ENCODE measurements around the gene NOC4L. TPM values are rescaled to one million over a fixed set of nuclear protein-coding genes. Genes with fewer than 3 reads are reported as not detected.

Gene NOC4L
- total and polyA plus RNA-seq, 2 experiments from 2014 or later = 42.4 to 54.7 TPM

DNA sequence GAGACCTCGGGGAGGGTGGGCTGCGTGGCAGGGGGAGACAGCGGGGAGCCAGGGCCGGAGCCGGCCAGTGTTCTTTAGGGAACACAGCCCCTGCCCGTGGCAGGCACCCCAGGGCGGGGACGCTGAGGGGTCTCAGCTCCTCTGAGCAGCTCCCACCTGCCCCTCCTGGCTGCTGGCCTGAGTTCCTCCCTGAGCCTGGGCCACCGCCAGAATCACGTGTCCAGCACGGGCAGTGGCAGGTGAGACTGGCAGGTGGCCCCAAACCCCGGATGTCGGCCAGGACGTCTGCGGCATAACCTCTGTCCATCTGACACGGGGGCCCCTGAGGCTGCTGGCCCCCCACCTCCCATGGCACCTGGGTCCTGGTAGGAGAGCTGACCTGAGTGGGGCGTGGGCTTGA is 25.1 kb downstream of the NOC4L start:
- ATAC-seq (no peak), DNase-seq (ENCODE audit: low spot score) (no peak)
- Mint-ChIP-seq H3K4me3 (no peak overlapping the region), H3K27ac (no peak overlapping the region), H3K36me3 (ENCODE audit: low read depth) (no peaks in the 10 kb centered on the region), H3K4me1 (no peaks in the 10 kb centered on the region), H3K9me3 (peaks cover 13% of the 10 kb centered on the region), H3K27me3 (ENCODE audit: insufficient read depth, low read depth, poor library complexity) (peaks cover 17% of the 10 kb centered on the region)
- Histone ChIP-seq H3K4me1 (ENCODE audit: insufficient read depth) (no peaks in the 10 kb centered on the region), H4K20me1 (replicated peaks; ENCODE audit: insufficient read depth) (no peaks in the 10 kb centered on the region), H3K79me2 (replicated peaks; ENCODE audit: insufficient read depth) (no peaks in the 10 kb centered on the region), H3K4me2 (no peak overlapping the region), H3K9me2 (ENCODE audit: insufficient read depth) (no peaks in the 10 kb centered on the region), H3K4me3 (no peak overlapping the region), H3K36me3 (ENCODE audit: insufficient read depth) (no peaks in the 10 kb centered on the region), H3K27ac (ENCODE audit: low read depth) (no peak overlapping the region), H3K27me3 (ENCODE audit: insufficient read depth) (no peaks in the 10 kb centered on the region), H2AFZ (no peak overlapping the region), H3F3A (replicated peaks; ENCODE audit: low read depth) (no peaks in the 10 kb centered on the region)
- no peak for TF ChIP-seq POLR2AphosphoS5 (IDR thresholded peaks at IDR 0.05; ENCODE audit: low read depth)
- TF ChIP-seq, protein P1, sequence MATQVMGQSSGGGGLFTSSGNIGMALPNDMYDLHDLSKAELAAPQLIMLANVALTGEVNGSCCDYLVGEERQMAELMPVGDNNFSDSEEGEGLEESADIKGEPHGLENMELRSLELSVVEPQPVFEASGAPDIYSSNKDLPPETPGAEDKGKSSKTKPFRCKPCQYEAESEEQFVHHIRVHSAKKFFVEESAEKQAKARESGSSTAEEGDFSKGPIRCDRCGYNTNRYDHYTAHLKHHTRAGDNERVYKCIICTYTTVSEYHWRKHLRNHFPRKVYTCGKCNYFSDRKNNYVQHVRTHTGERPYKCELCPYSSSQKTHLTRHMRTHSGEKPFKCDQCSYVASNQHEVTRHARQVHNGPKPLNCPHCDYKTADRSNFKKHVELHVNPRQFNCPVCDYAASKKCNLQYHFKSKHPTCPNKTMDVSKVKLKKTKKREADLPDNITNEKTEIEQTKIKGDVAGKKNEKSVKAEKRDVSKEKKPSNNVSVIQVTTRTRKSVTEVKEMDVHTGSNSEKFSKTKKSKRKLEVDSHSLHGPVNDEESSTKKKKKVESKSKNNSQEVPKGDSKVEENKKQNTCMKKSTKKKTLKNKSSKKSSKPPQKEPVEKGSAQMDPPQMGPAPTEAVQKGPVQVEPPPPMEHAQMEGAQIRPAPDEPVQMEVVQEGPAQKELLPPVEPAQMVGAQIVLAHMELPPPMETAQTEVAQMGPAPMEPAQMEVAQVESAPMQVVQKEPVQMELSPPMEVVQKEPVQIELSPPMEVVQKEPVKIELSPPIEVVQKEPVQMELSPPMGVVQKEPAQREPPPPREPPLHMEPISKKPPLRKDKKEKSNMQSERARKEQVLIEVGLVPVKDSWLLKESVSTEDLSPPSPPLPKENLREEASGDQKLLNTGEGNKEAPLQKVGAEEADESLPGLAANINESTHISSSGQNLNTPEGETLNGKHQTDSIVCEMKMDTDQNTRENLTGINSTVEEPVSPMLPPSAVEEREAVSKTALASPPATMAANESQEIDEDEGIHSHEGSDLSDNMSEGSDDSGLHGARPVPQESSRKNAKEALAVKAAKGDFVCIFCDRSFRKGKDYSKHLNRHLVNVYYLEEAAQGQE (IDR thresholded peaks at IDR 0.05; ENCODE audit: unreplicated experiment) = no peak
- no peak for TF ChIP-seq CTCF (conservative IDR thresholded peaks at IDR 0.05; ENCODE audit: low read depth in 2 of 2)
- TF ChIP-seq NANOG (IDR thresholded peaks at IDR 0.05; ENCODE audit: borderline replicate concordance) = no peak
- TF ChIP-seq EZH2phosphoT487 (IDR thresholded peaks at IDR 0.05; ENCODE audit: unreplicated experiment) = no peak
- TF ChIP-seq, protein P2, sequence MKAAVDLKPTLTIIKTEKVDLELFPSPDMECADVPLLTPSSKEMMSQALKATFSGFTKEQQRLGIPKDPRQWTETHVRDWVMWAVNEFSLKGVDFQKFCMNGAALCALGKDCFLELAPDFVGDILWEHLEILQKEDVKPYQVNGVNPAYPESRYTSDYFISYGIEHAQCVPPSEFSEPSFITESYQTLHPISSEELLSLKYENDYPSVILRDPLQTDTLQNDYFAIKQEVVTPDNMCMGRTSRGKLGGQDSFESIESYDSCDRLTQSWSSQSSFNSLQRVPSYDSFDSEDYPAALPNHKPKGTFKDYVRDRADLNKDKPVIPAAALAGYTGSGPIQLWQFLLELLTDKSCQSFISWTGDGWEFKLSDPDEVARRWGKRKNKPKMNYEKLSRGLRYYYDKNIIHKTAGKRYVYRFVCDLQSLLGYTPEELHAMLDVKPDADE (IDR thresholded peaks at IDR 0.05) = no peak
- no peak for TF ChIP-seq STAT1 (IDR thresholded peaks at IDR 0.05; ENCODE audit: unreplicated experiment)
- no peak for TF ChIP-seq EZH2 (IDR thresholded peaks at IDR 0.05; ENCODE audit: low read depth, unreplicated experiment)
- no peak for TF ChIP-seq ZNF114 (CRISPR knock-in tag; IDR thresholded peaks at IDR 0.05)
- TF ChIP-seq ZNF331 (CRISPR knock-in tag; IDR thresholded peaks at IDR 0.05; ENCODE audit: low read depth) = no peak
- TF ChIP-seq CREB1 (CRISPR knock-in tag; IDR thresholded peaks at IDR 0.05; ENCODE audit: low read depth) = no peak
- TF ChIP-seq ZNF462 (CRISPR knock-in tag; IDR thresholded peaks at IDR 0.05) = no peak
- no peak for TF ChIP-seq JUNB (IDR thresholded peaks at IDR 0.05; ENCODE audit: unreplicated experiment)

All from GM23338 (cell line).